B cell (primary cell): Measurements from ENCODE around the gene TFF1. TPM values are rescaled to one million over a fixed set of nuclear protein-coding genes. Genes with fewer than 3 reads are reported as not detected.

ENCODE experiments used
- ATAC-seq: fragments of 200-7000 bp; cut with Tn5 transposase; one replicate; pipeline ENCODE4 v1.10.0; 2021; ENCODE audit warnings: low read depth, mild to moderate bottlenecking, moderate number of reproducible peaks, moderate library complexity
- CTCF ChIA-PET: fragments of 350-600 bp; sonication (Branson Sonifier 250); formaldehyde crosslinking; loops from one replicate; lab custom pipeline; 2021; ENCODE audit warnings: antibody characterized with exemption, inconsistent platforms; lab: Charles Lee
- POLR2A ChIA-PET: fragments of 350-600 bp; sonication (Branson Sonifier 250); formaldehyde crosslinking; loops from one replicate; lab custom pipeline; 2021; ENCODE audit warnings: antibody characterized with exemption; lab: Charles Lee
- DNase-seq: peaks from one replicate; pipeline ENCODE4 v3.0.0; 2013
- H2AFZ ChIP-seq: 2 replicates; pipeline ENCODE4 v1.6.1; 2012; ENCODE audit warnings: mild to moderate bottlenecking, low read depth, low read length; ENCODE audit not compliant: insufficient read depth, poor library complexity, severe bottlenecking
- H3K27ac ChIP-seq, 2 donors: 1 replicate in 1 of 2; 2 replicates in 1 of 2; pipeline ENCODE4 v1.5.1; 2012 to 2013; ENCODE audit warnings: low read length in 2 of 2, mild to moderate bottlenecking in 2 of 2, moderate library complexity in 1 of 2
- H3K27me3 ChIP-seq, 4 experiments: fragments of 200-600 bp in 1 of 4; sonication (generic) in 1 of 4; replicated peaks in 1 of 4; 1 replicate in 2 of 4; 2 replicates in 2 of 4; pipeline versions ENCODE4 v1.6.1 to v1.7.0; 2013 to 2016; ENCODE audit warnings: low read length in 3 of 4, mild to moderate bottlenecking in 2 of 4, mixed read lengths in 1 of 4, moderate library complexity in 1 of 4; ENCODE audit not compliant: insufficient read depth in 4 of 4, control insufficient read depth in 3 of 4; ENCODE audit errors: control extremely low read depth in 1 of 4
- H3K36me3 ChIP-seq, 2 experiments: replicated peaks in 1 of 2; 1 replicate in 1 of 2; 2 replicates in 1 of 2; pipeline versions ENCODE4 v1.6.1 to v1.7.1; 2013; ENCODE audit warnings: low read length in 1 of 2; ENCODE audit not compliant: insufficient read depth in 2 of 2, control insufficient read depth in 1 of 2; ENCODE audit errors: control extremely low read depth in 1 of 2, extremely low read depth in 1 of 2
- H3K4me1 ChIP-seq, 2 donors: fragments of 200-600 bp in 1 of 2; sonication (generic) in 1 of 2; 1 replicate in 1 of 2; 2 replicates in 1 of 2; pipeline versions ENCODE4 v1.5.1 to v1.6.1; 2013 to 2017; ENCODE audit warnings: low read length in 2 of 2; ENCODE audit not compliant: control insufficient read depth in 2 of 2, insufficient read depth in 2 of 2
- H3K4me2 ChIP-seq: replicated peaks from 2 replicates; pipeline ENCODE3; 2012; ENCODE audit warnings: mild to moderate bottlenecking, low read depth, low read length; ENCODE audit not compliant: poor library complexity, severe bottlenecking
- H3K4me3 ChIP-seq, 5 experiments: fragments of 200-600 bp in 1 of 5; sonication (generic) in 1 of 5; 1 replicate in 3 of 5; 2 replicates in 2 of 5; pipeline versions ENCODE4 v1.5.1 to v1.7.0; 2011 to 2016; ENCODE audit warnings: low read length in 4 of 5, mild to moderate bottlenecking in 4 of 5, low read depth in 2 of 5, control low read depth in 1 of 5, moderate library complexity in 1 of 5; ENCODE audit not compliant: insufficient read depth in 1 of 5; ENCODE audit errors: control extremely low read depth in 1 of 5, extremely low read depth in 1 of 5
- H3K79me2 ChIP-seq: fragments of 200-600 bp; sonication (generic); one replicate; pipeline ENCODE4 v1.6.0; 2016; ENCODE audit warnings: low read length; ENCODE audit not compliant: control insufficient read depth, insufficient read depth
- H3K9ac ChIP-seq: fragments of 200-600 bp; sonication (generic); 2 replicates; pipeline ENCODE4 v1.6.1; 2017; ENCODE audit warnings: mild to moderate bottlenecking, low read length, moderate library complexity
- H3K9me3 ChIP-seq, 3 donors: one replicate each; pipeline versions ENCODE4 v1.6.1 to v1.7.1; 2013; ENCODE audit warnings: low read length in 2 of 3; ENCODE audit not compliant: control insufficient read depth in 2 of 3, insufficient read depth in 1 of 3; ENCODE audit errors: control extremely low read depth in 1 of 3
- H4K20me1 ChIP-seq: 2 replicates; pipeline ENCODE4 v1.6.0; 2012; ENCODE audit warnings: mild to moderate bottlenecking, low read length; ENCODE audit not compliant: insufficient read depth, control insufficient read depth, poor library complexity, severe bottlenecking
- H3K27ac Mint-ChIP-seq: one replicate; pipeline ENCODE4 v1.8.0; 2021; ENCODE audit warnings: mixed read lengths
- H3K27me3 Mint-ChIP-seq: one replicate; pipeline ENCODE4 v1.8.0; 2021; ENCODE audit warnings: mixed read lengths
- H3K4me1 Mint-ChIP-seq: one replicate; pipeline ENCODE4 v1.8.0; 2021; ENCODE audit warnings: mixed read lengths
- H3K4me3 Mint-ChIP-seq: one replicate; pipeline ENCODE4 v1.8.0; 2021; ENCODE audit warnings: mixed read lengths
- H3K9me3 Mint-ChIP-seq: one replicate; pipeline ENCODE4 v1.8.0; 2022; ENCODE audit warnings: mixed read lengths; ENCODE audit not compliant: insufficient read depth
- EZH2 ChIP-seq: IDR thresholded peaks from 2 replicates; pipeline ENCODE4 v1.6.1; 2012; ENCODE audit warnings: borderline replicate concordance, low read depth, mild to moderate bottlenecking, moderate library complexity, low read length; ENCODE audit not compliant: insufficient read depth, poor library complexity, severe bottlenecking
- WGBS: methylation state at CpG from one replicate; pipeline ENCODE4 v1.1.5; 2013; ENCODE audit warnings: missing lambda C conversion rate; ENCODE audit not compliant: insufficient coverage; 5-methylcytosine and 5-hydroxymethylcytosine counted together
- intact Hi-C: fragments of 100-400 bp; cut with micrococcal nuclease; formaldehyde crosslinking; loops from one replicate; pipeline ENCODE4 v1.10.0; 2022
- polyA plus RNA-seq: library from polyadenylated mRNA; depleted of rRNA; stranded (reverse); fragments of >200 nt; gene quantifications from 2 replicates; pipeline ENCODE4 v1.2.3, GENCODE V29; 2012
- total RNA-seq, 2 donors: library from RNA; stranded (reverse); fragments of 120-200 nt in 1 of 2; gene quantifications; 1 replicate in 1 of 2; 2 replicates in 1 of 2; pipeline versions ENCODE4 v1.2.3 to v1.2.4, GENCODE V29; 2013 to 2022
- TF ChIP-seq, protein P1 (sequence below): fragments of 200-600 bp; IDR thresholded peaks from one replicate; pipeline ENCODE4 v1.8.0; 2022; ENCODE audit warnings: antibody characterized with exemption, mild to moderate bottlenecking

Gene TFF1
- total and polyA plus RNA-seq, 2 donors (not counting 1 experiment from before 2014, with no cell fraction given) = not detected

DNA sequence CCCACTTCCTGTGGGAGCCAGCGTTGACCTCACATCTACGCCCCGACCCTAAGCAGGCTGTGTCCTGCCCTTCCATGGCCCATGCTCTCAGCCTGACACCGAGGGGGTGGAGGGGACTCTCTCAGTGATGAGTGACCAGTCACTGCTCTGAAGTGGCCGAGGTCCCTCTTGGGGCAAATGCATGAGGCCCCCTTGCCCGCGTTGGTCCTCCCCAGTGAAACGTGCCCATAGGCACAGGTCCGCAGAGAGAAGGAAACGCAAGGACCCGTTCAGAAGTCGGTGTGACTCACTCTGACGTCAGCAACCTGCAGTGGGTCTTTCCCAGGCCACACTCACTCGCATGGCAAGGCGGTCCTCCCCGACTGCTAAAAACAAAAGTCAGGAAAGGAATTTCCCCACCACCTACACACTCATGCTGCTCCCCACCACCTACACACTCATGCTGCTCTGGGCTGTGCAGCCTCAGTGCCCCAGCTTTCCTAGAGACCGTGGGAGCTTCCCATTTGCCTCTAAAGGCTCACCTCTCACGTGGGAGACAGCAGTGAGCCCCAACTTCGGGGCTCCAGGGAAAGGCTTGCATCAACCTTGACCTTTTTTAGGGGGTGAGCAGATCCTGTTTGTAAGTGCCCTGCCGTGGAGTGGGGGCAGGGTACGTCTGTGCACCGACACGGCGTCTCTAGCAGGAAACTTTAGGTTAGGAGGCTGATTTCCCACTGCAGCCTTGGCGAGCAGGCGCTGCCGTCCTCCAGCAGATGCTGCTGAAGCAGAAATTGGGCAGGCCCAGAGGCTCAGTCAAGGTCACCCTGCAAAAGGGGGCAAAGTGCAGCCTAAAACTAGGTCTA, 48.8 kb upstream of the TFF1 start:
- peak overlapping the region; percentile 91 for H3K27ac Mint-ChIP-seq
- H3K9ac ChIP-seq = peak overlapping the region; percentile 12
- ATAC-seq (peak; percentile 86), DNase-seq (peak; percentile 87)
- intact Hi-C loops = loop anchor here (2.0 to 5.0 kb wide), 3 partner anchors 22 to 122 kb away; no protein-coding TSS in a partner anchor
- H3K27me3 Mint-ChIP-seq = peaks cover 11% of the 10 kb centered on the region
- H3K4me1 Mint-ChIP-seq = peaks cover 32% of the 10 kb centered on the region
- 62% methylated on average over 27 of the region's 27 CpGs for WGBS
- TF ChIP-seq EZH2 = no peak
- TF ChIP-seq, protein P1, sequence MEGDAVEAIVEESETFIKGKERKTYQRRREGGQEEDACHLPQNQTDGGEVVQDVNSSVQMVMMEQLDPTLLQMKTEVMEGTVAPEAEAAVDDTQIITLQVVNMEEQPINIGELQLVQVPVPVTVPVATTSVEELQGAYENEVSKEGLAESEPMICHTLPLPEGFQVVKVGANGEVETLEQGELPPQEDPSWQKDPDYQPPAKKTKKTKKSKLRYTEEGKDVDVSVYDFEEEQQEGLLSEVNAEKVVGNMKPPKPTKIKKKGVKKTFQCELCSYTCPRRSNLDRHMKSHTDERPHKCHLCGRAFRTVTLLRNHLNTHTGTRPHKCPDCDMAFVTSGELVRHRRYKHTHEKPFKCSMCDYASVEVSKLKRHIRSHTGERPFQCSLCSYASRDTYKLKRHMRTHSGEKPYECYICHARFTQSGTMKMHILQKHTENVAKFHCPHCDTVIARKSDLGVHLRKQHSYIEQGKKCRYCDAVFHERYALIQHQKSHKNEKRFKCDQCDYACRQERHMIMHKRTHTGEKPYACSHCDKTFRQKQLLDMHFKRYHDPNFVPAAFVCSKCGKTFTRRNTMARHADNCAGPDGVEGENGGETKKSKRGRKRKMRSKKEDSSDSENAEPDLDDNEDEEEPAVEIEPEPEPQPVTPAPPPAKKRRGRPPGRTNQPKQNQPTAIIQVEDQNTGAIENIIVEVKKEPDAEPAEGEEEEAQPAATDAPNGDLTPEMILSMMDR = no peak
- H3K9me3 ChIP-seq = no peaks in the 10 kb centered on the region
- H3K4me3 Mint-ChIP-seq = peak overlapping the region; percentile 77
- no peak overlapping the region for H3K27ac ChIP-seq
- H2AFZ ChIP-seq = peak overlapping the region; percentile 14
- H3K4me1 ChIP-seq = peaks cover 6 to 16% of the 10 kb centered on the region in 2 donors
- POLR2A ChIA-PET = no interaction called here
- CTCF ChIA-PET = interaction anchor here (0.6 kb wide), 1 partner anchor 14 kb away, joined by 3 read pairs; no protein-coding TSS in a partner anchor
- peak overlapping the region; percentile 61 for H3K4me2 ChIP-seq
- H3K36me3 ChIP-seq = no peaks in the 10 kb centered on the region
- no peaks in the 10 kb centered on the region for H3K79me2 ChIP-seq
- H4K20me1 ChIP-seq = no peaks in the 10 kb centered on the region
- no peaks in the 10 kb centered on the region for H3K9me3 Mint-ChIP-seq
- H3K27me3 ChIP-seq = peaks cover 0 to 3% (median 1%) of the 10 kb centered on the region in 4 experiments
- H3K4me3 ChIP-seq = peak overlapping the region in 2 of 5 experiments; percentile 25 to 27

DNA sequence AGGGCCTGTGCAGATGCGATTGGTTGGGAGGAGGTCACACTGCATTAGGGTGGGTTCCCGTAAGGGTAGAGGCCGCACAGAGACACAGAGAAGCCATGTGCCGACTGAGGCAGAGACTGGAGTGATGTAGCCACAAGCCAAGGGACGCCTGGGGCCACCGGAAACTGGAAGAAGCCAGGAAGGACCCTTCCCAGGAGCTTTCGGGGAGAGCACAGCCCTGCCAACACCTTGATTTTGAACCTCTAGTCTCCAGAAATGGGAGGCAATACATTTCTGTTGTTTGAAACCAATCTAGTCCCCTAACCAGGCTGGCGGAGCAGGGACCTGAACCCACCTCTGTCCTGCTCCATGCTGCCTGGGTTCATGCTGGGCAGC, 48.2 kb upstream of the TFF1 start:
- intact Hi-C loops = loop anchor here (2.0 kb wide), 1 partner anchor 22 kb away; no protein-coding TSS in a partner anchor
- Mint-ChIP-seq H3K27me3 (peaks cover 14% of the 10 kb centered on the region), H3K9me3 (no peaks in the 10 kb centered on the region), H3K27ac (peak overlapping the region; percentile 91), H3K4me1 (peaks cover 32% of the 10 kb centered on the region), H3K4me3 (peak overlapping the region; percentile 77)
- ChIA-PET CTCF (no interaction called here), POLR2A (no interaction called here)
- Histone ChIP-seq H3K4me3 (no peak overlapping the region), H3K27ac (no peak overlapping the region), H2AFZ (no peak overlapping the region), H3K36me3 (no peaks in the 10 kb centered on the region), H3K79me2 (no peaks in the 10 kb centered on the region), H3K4me2 (peak overlapping the region; percentile 61), H3K9ac (no peak overlapping the region), H3K9me3 (no peaks in the 10 kb centered on the region), H3K27me3 (peaks cover 0 to 3% (median 0%) of the 10 kb centered on the region in 4 experiments), H4K20me1 (no peaks in the 10 kb centered on the region), H3K4me1 (peaks cover 6 to 16% of the 10 kb centered on the region in 2 donors)
- no peak for DNase-seq
- TF ChIP-seq, protein P1 = no peak
- TF ChIP-seq EZH2 = no peak
- 89% methylated on average over 8 of the region's 8 CpGs for WGBS
- no peak for ATAC-seq
